Motor neuron (in vitro differentiated cells): Measurements from ENCODE around the gene PTAFR. TPM values are rescaled to one million over a fixed set of nuclear protein-coding genes. Genes with fewer than 3 reads are reported as not detected.
A peak's percentile ranks its signal among the peaks of the same experiment; 100 is the strongest.

Source experiments
- ATAC-seq, 8 experiments: fragments of 200-7000 bp; cut with Tn5 transposase; replicated peaks in 6 of 8; 2 replicates each; pipeline ENCODE4 v1.8.0; 2021; ENCODE audit warnings: mild to moderate bottlenecking in 8 of 8, moderate library complexity in 8 of 8
- H3K27ac ChIP-seq, 2 donors: fragments of 250-450 bp; sonication (Bioruptor Pico); 2 replicates each; pipeline ENCODE4 v1.9.0; 2021; ENCODE audit warnings: antibody characterized with exemption in 2 of 2, mild to moderate bottlenecking in 2 of 2, moderate library complexity in 1 of 2
- H3K4me1 ChIP-seq, 2 donors: fragments of 250-450 bp; sonication (Bioruptor Pico); replicated peaks in 1 of 2; 2 replicates each; pipeline ENCODE4 v1.6.1; 2021; ENCODE audit warnings: antibody characterized with exemption in 2 of 2, mild to moderate bottlenecking in 2 of 2, moderate library complexity in 1 of 2
- H3K4me3 ChIP-seq, 5 donors: fragments of 250-450 bp; sonication (Bioruptor Pico); 2 replicates each; pipeline ENCODE4 v1.9.0; 2021; ENCODE audit warnings: antibody characterized with exemption in 5 of 5, mild to moderate bottlenecking in 5 of 5, moderate library complexity in 4 of 5
- WGBS, 10 experiments: fragments of 450-650 bp; shearing (Covaris generic); methylation state at CpG; one replicate each; pipeline ENCODE4 v1.0.0; 2022; 5-methylcytosine and 5-hydroxymethylcytosine counted together
- in situ Hi-C, 9 experiments: fragments of 400-800 bp; cut with MboI; loops; one replicate each; pipeline ENCODE4 v1.15.0; 2021; ENCODE audit warnings: low sequenced_read_pairs in 9 of 9, low pct_unique_long_range_greater_than_20kb in 2 of 9; ENCODE audit not compliant: unreplicated experiment in 9 of 9
- total RNA-seq, 8 experiments: library from RNA; unstranded; fragments of 300-600 nt; gene quantifications; 2 replicates each; pipeline versions ENCODE4 v1.2.3 to v1.2.4, GENCODE V29; 2022

The PTAFR gene
- total RNA-seq, 8 experiments from 2014 or later = 0.16 to 0.76 (median 0.28) TPM; not detected in 1

GRCh38 chr1:28170001-28170596 is 6.4 kb downstream of the PTAFR start:
- no peak overlapping the region for H3K4me3 ChIP-seq
- no peak for ATAC-seq
- H3K4me1 ChIP-seq = peaks cover 0 to 8% of the 10 kb centered on the region in 2 donors
- WGBS, 10 experiments = 83 to 100% (median 94%) methylated on average over 1 to 2 of the region's 2 CpGs; no CpG with 5 or more reads in 3 of the 10 experiments
- no peak overlapping the region for H3K27ac ChIP-seq
- in situ Hi-C loops = no loop called here

GRCh38 chr1:28163496-28164161 is 12.9 kb downstream of the PTAFR start:
- H3K4me1 ChIP-seq = peaks cover 0 to 6% of the 10 kb centered on the region in 2 donors
- H3K4me3 ChIP-seq = no peak overlapping the region
- no peak overlapping the region for H3K27ac ChIP-seq
- ATAC-seq = peak in 7 of 8 experiments; percentile 39 to 88 (median 59)
- in situ Hi-C loops = no loop called here
- 0 to 89% (median 39%) methylated on average over 1 to 3 of the region's 4 CpGs; no CpG with 5 or more reads in 3 of the 10 experiments for WGBS, 10 experiments

DNA sequence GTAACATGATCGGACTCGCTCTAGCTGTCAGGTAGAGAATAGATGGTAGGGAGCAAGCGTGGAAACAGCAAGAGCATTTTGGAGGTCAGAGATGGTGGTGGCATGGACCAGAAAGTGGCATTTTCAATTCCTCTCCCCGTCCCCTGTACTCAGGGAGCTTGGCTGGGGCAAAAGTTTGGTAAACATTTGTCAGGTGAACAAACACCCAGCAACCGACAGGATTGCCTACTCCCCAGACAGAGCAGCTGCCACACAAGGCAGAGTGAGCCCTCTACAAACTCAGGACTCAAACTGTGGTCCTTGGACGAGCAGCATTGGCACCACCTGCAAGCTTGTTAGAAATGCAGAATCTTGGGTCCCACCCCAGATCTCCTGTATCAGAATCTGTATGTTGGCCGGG is 14.3 kb downstream of the PTAFR start:
- 78 to 90% (median 83%) methylated on average over 1 to 7 of the region's 7 CpGs; no CpG with 5 or more reads in 3 of the 10 experiments for WGBS, 10 experiments
- no peak overlapping the region for H3K27ac ChIP-seq
- in situ Hi-C loops = no loop called here

GRCh38 chr1:28161751-28162150 is 14.7 kb downstream of the PTAFR start:
- Histone ChIP-seq H3K4me1 (peaks cover 0 to 6% of the 10 kb centered on the region in 2 donors), H3K4me3 (no peak overlapping the region), H3K27ac (no peak overlapping the region)
- 40 to 88% (median 72%) methylated on average over 1 to 3 of the region's 3 CpGs; no CpG with 5 or more reads in 2 of the 10 experiments for WGBS, 10 experiments
- ATAC-seq = no peak
- in situ Hi-C loops = no loop called here

More for the DNA sequence above, 14.3 kb downstream of the PTAFR start:
- H3K4me3 ChIP-seq = no peak overlapping the region
- ATAC-seq = no peak
- H3K4me1 ChIP-seq = peaks cover 0 to 6% of the 10 kb centered on the region in 2 donors

- no peak overlapping the region for H3K4me3 ChIP-seq
- 80 to 100% (median 90%) methylated on average over 1 to 5 of the region's 5 CpGs; no CpG with 5 or more reads in 3 of the 10 experiments for WGBS, 10 experiments
- peaks cover 0 to 6% of the 10 kb centered on the region in 2 donors for H3K4me1 ChIP-seq
- in situ Hi-C loops = no loop called here
- H3K27ac ChIP-seq = no peak overlapping the region
- ATAC-seq = peak in 2 of 8 experiments; percentile 75 to 76
Observed at GRCh38 chr1:28160782-28161266, 15.7 kb downstream of the PTAFR start.

DNA sequence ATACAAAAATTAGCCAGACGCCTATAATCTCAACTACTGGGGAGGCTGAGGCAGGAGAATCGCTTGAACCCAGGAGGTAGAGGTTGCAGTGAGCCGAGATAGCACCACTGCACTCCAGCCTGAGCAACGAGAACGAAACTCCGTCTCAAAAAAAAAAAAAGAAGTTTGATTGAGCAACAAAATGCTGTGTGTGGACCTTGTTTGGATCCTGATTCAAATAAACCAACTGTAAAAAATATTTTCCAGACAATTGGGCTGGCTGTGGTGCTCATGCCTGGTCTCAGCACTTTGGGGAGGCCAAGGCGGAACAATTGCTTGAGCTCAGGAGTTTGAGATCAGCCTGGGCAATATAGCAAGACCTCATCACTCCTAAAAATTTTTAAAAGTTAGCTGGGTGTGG is 16.8 kb downstream of the PTAFR start:
- Histone ChIP-seq H3K27ac (no peak overlapping the region), H3K4me1 (peaks cover 0 to 6% of the 10 kb centered on the region in 2 donors), H3K4me3 (no peak overlapping the region)
- in situ Hi-C loops = no loop called here
- ATAC-seq = no peak
- 83 to 100% (median 92%) methylated on average over 1 to 7 of the region's 7 CpGs; no CpG with 5 or more reads in 1 of the 10 experiments for WGBS, 10 experiments

DNA sequence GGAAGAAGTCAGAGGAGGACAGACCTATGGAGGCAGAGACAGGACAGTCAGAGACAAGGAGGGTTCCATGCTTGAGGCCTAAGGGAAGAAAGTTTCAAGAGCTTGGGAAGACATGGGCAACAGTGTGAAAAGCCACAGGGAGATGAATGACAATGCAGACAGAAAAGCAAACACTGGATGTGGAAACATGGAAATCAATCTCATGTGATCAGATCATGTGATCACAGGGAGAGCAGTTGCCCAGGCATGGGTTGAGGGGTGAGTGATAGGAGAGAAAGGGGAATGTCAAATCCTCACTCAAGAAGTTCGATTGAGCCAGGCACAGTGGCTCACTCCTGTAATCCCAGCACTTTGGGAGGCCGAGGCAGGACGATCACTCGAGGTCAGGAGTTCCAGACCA is 17.2 kb downstream of the PTAFR start:
- Histone ChIP-seq H3K27ac (no peak overlapping the region), H3K4me3 (no peak overlapping the region), H3K4me1 (peaks cover 0 to 6% of the 10 kb centered on the region in 2 donors)
- in situ Hi-C loops = no loop called here
- no peak for ATAC-seq
- WGBS, 10 experiments = 57 to 100% (median 96%) methylated on average over 1 to 4 of the region's 4 CpGs; no CpG with 5 or more reads in 4 of the 10 experiments

- in situ Hi-C loops = no loop called here
- no peak overlapping the region for H3K4me3 ChIP-seq
- H3K4me1 ChIP-seq = no peaks in the 10 kb centered on the region
- peak in 2 of 8 experiments; percentile 59 to 72 for ATAC-seq
- no peak overlapping the region for H3K27ac ChIP-seq
- WGBS, 10 experiments = 58 to 100% (median 89%) methylated on average over 1 to 8 of the region's 8 CpGs; no CpG with 5 or more reads in 2 of the 10 experiments
Observed at GRCh38 chr1:28157894-28158293, 18.6 kb downstream of the PTAFR start.

- H3K4me3 ChIP-seq = no peak overlapping the region
- H3K27ac ChIP-seq = no peak overlapping the region
- ATAC-seq = no peak
- H3K4me1 ChIP-seq = no peaks in the 10 kb centered on the region
- WGBS, 10 experiments = 40 to 100% (median 76%) methylated on average over 1 to 2 of the region's 4 CpGs; no CpG with 5 or more reads in 6 of the 10 experiments
- in situ Hi-C loops = no loop called here
Observed at GRCh38 chr1:28156821-28157220, 19.7 kb downstream of the PTAFR start.

- H3K4me3 ChIP-seq = no peak overlapping the region
- in situ Hi-C loops = no loop called here
- ATAC-seq = no peak
- no peaks in the 10 kb centered on the region for H3K4me1 ChIP-seq
- WGBS, 10 experiments = 79 to 100% (median 83%) methylated on average over 2 to 3 of the region's 4 CpGs; no CpG with 5 or more reads in 5 of the 10 experiments
- no peak overlapping the region for H3K27ac ChIP-seq
Observed at GRCh38 chr1:28155628-28156027, 20.9 kb downstream of the PTAFR start.

GRCh38 chr1:28154078-28154594 is 22.4 kb downstream of the PTAFR start:
- in situ Hi-C loops = no loop called here
- H3K27ac ChIP-seq = no peak overlapping the region
- no peak for ATAC-seq
- H3K4me3 ChIP-seq = no peak overlapping the region
- WGBS, 10 experiments = 33 to 100% (median 65%) methylated on average over 1 to 9 of the region's 9 CpGs; no CpG with 5 or more reads in 3 of the 10 experiments
- H3K4me1 ChIP-seq = no peaks in the 10 kb centered on the region

DNA sequence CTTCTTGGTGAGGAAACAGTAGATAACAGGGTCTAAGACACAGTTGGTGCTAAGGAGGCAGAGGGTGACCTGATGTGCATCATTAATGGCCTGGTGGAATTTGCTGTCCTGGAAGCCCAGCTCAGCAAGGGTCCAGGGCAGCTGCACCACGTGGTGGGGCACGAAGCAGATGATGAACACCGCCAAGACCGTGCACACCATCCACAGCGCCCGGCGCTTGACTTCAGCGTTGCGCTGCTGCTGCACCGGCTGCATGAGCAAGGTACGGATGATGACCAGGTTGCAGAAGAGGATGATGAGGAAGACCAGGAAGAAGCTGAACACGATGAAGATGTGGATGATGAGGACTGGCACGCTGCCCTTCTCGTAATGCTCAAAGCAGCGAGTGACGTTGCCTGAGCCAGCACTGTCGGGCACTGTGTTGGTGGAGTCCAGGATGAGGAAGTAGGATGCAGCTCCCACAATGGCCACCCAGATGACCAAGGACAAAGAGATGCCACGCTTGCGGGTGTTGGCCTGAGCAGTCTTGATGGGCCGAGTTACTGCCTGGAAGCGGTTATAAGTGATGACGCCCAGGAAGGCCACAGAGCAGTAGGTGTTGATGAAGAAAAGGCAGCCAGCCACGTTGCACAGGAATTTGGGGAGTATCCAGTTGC is 26.2 kb downstream of the PTAFR start:
- H3K27ac ChIP-seq = no peak overlapping the region
- H3K4me1 ChIP-seq = no peaks in the 10 kb centered on the region
- no peak overlapping the region for H3K4me3 ChIP-seq
- in situ Hi-C loops = no loop called here
- no peak for ATAC-seq
- WGBS, 10 experiments = 57 to 90% (median 87%) methylated on average over 2 to 19 of the region's 23 CpGs; no CpG with 5 or more reads in 2 of the 10 experiments

- in situ Hi-C loops = no loop called here
- Histone ChIP-seq H3K27ac (no peak overlapping the region), H3K4me3 (no peak overlapping the region), H3K4me1 (no peaks in the 10 kb centered on the region)
- ATAC-seq = no peak
- 0 to 100% (median 82%) methylated on average over 1 of the region's 1 CpG; no CpG with 5 or more reads in 7 of the 10 experiments for WGBS, 10 experiments
Observed at GRCh38 chr1:28148880-28149195, 27.7 kb downstream of the PTAFR start.
